HepG2 (cell line): Measurements from ENCODE around the gene SLC35D2. TPM values are rescaled to one million over a fixed set of nuclear protein-coding genes. Genes with fewer than 3 reads are reported as not detected.
A peak's percentile ranks its signal among the peaks of the same experiment; 100 is the strongest.

Experiments used
- ATM ChIP-seq: fragments of 450-650 bp; IDR thresholded peaks from 2 replicates; pipeline ENCODE4 v1.7.1; 2017; ENCODE audit warnings: mild to moderate bottlenecking, borderline replicate concordance
- GABPA ChIP-seq, 2 experiments: IDR thresholded peaks; 2 replicates each; pipeline ENCODE4 v1.6.1; 2011 to 2016; ENCODE audit warnings: low read depth in 2 of 2, low read length in 1 of 2, missing biosample characterization in 1 of 2, missing genetic modification characterization in 1 of 2
- KLF16 ChIP-seq, 2 experiments: sonication (generic) in 1 of 2; formaldehyde crosslinking in 1 of 2; IDR thresholded peaks; 2 replicates each; pipeline versions ENCODE4 v1.6.1 to v1.8.0; 2016 to 2023; ENCODE audit warnings: missing genetic modification reagents in 2 of 2, missing compliant biosample characterization in 1 of 2
- MAZ ChIP-seq, 2 experiments: sonication (generic) in 1 of 2; formaldehyde crosslinking in 1 of 2; IDR thresholded peaks; 2 replicates each; pipeline versions ENCODE4 v1.5.0 to v1.6.1; 2012 to 2020; ENCODE audit warnings: low read depth in 2 of 2, mild to moderate bottlenecking in 2 of 2, borderline replicate concordance in 1 of 2, improper control_type of control experiment in 1 of 2, low read length in 1 of 2, missing genetic modification reagents in 1 of 2, moderate library complexity in 1 of 2
- MIXL1 ChIP-seq: IDR thresholded peaks from 2 replicates; pipeline ENCODE4 v1.6.1; 2016
- NCOR1 ChIP-seq: fragments of 200-600 bp; sonication (generic); IDR thresholded peaks from 2 replicates; pipeline ENCODE4 v1.7.0; 2017; ENCODE audit warnings: antibody characterized with exemption, low read length, borderline replicate concordance
- RCOR2 ChIP-seq: IDR thresholded peaks from 2 replicates; pipeline ENCODE4 v1.6.1; 2016; ENCODE audit warnings: missing biosample characterization, missing genetic modification reagents
- SETDB1 ChIP-seq: sonication (generic); formaldehyde crosslinking; IDR thresholded peaks from 2 replicates; pipeline ENCODE4 v1.5.1; 2020; ENCODE audit warnings: missing genetic modification reagents, mild to moderate bottlenecking, borderline replicate concordance
- SIN3A ChIP-seq: IDR thresholded peaks from 2 replicates; pipeline ENCODE4 v1.6.1; 2011; ENCODE audit warnings: low read depth, mild to moderate bottlenecking, control low read depth, low read length, borderline replicate concordance
- SP1 ChIP-seq, 2 experiments: fragments of 450-650 bp in 1 of 2; sonication (generic) in 1 of 2; formaldehyde crosslinking in 1 of 2; IDR thresholded peaks; 2 replicates each; pipeline versions ENCODE4 v1.4.0 to v1.6.1; 2016 to 2020; ENCODE audit warnings: missing genetic modification reagents in 1 of 2
- SP5 ChIP-seq: IDR thresholded peaks from 2 replicates; pipeline ENCODE4 v1.6.1; 2016; ENCODE audit warnings: low read depth, borderline replicate concordance
- TCF12 ChIP-seq, 2 experiments: fragments of 450-650 bp in 1 of 2; sonication (generic) in 1 of 2; formaldehyde crosslinking in 1 of 2; IDR thresholded peaks; 2 replicates each; pipeline versions ENCODE4 v1.6.1 to v1.8.0; 2017 to 2022; ENCODE audit warnings: antibody characterized with exemption in 1 of 2, mild to moderate bottlenecking in 1 of 2, missing genetic modification reagents in 1 of 2, moderate library complexity in 1 of 2
- ZNF30 ChIP-seq: sonication (generic); formaldehyde crosslinking; IDR thresholded peaks from 2 replicates; pipeline ENCODE4 v1.5.0; 2020; ENCODE audit warnings: mild to moderate bottlenecking, missing genetic modification reagents
- ZNF563 ChIP-seq: sonication (generic); formaldehyde crosslinking; IDR thresholded peaks from 2 replicates; pipeline ENCODE4 v1.8.0; 2022; ENCODE audit warnings: mild to moderate bottlenecking, moderate library complexity, missing genetic modification reagents
- ZNF564 ChIP-seq: sonication (generic); formaldehyde crosslinking; IDR thresholded peaks from 2 replicates; pipeline ENCODE4 v1.8.1; 2023; ENCODE audit warnings: mild to moderate bottlenecking, missing genetic modification reagents
- ZNF879 ChIP-seq: sonication (generic); formaldehyde crosslinking; IDR thresholded peaks from 2 replicates; pipeline ENCODE4 v1.8.1; 2023; ENCODE audit warnings: missing genetic modification reagents
- ZSCAN31 ChIP-seq: sonication (generic); formaldehyde crosslinking; IDR thresholded peaks from 2 replicates; pipeline ENCODE4 v1.5.0; 2020; ENCODE audit warnings: low read depth, mild to moderate bottlenecking, missing genetic modification reagents
- polyA plus RNA-seq, 8 experiments: library from polyadenylated mRNA; depleted of rRNA in 3 of 8; stranded (reverse) in 7 of 8; unstranded in 1 of 8; fragments of >200 nt; fragmentation: Illumina TruSeq in 4 of 8; extraction: Trizol in 4 of 8; gene quantifications; 2 replicates each; pipeline versions ENCODE4 v1.2.1 to v1.2.3, GENCODE V29; 2011 to 2016; ENCODE audit warnings: low read depth in 4 of 8, missing spikeins in 1 of 8, mixed read lengths in 1 of 8; ENCODE audit not compliant: insufficient read depth in 1 of 8
- total RNA-seq, 5 experiments: library from RNA; depleted of rRNA; stranded (reverse); fragments of >200 nt; fragmentation: Illumina TruSeq; extraction: Trizol; gene quantifications; 2 replicates each; pipeline ENCODE4 v1.2.3, GENCODE V29; 2016; ENCODE audit warnings: low read depth in 1 of 5
- TF ChIP-seq, protein P1 (sequence below): sonication (generic); formaldehyde crosslinking; IDR thresholded peaks from 2 replicates; pipeline ENCODE4 v1.9.0; 2021; ENCODE audit warnings: missing genetic modification reagents, borderline replicate concordance

SLC35D2 gene
- total and polyA plus RNA-seq, 2 of the 13 experiments (the other 11 are each of a cell fraction or from before 2014, with no cell fraction given), result 96.2 to 103 TPM

DNA sequence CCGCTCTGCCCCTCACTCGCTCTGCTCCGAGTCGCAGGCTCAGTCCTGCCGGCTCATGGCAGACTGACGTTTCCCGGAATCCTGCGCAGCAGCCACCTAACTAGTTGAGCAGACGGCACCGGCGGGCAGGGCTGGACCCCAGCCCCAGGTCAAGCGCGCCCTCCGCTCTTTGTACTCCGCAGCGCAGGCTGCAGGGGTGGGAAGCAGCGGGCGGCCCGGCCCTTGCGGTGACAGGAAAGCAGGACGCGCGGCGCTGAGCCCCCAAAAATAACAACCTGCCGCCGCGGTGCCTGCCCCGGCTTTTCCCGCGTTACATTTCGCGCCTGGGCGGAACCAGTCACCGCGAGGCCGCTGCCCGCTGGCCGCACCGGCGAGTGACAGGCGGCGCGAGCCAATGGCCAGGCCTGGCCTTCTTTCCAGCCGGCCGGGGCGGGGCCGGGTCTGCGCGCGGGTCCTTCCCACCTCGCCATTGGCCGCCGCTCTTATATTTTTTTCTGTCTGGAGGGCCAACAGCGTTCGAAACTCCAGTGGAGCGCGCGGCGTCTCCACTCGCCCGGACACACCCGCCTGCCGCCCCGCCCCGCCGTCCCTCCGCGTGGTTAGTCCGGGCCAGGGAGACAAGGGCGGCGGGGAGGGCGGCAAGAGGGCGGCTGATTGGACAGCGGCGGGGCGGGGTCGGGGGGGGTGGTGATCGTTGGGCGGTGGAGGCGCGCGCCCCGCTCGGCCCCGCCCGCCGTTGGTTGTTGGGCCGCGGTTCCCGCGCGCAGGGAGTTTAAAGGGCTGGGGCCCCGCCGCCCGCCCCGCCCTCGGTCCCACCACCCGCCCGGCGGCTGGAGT is 34.8 kb upstream of the SLC35D2 start, which contains the start of gene ZNF367 (continued):
- no peak for TF ChIP-seq ZNF879 (CRISPR knock-in tag)
- no peak for TF ChIP-seq ATM
- no peak for TF ChIP-seq TCF12 (IDR thresholded peaks at IDR 0.05)
- TF ChIP-seq TCF12 (CRISPR knock-in tag; IDR thresholded peaks at IDR 0.05), result no peak
- peak; percentile 10; the same call in 1 of the 2 replicates for TF ChIP-seq ZNF563 (CRISPR knock-in tag)
- TF ChIP-seq MIXL1 (CRISPR knock-in tag), result 0 out of 2 replicates have a peak, but pooled peaks have one; percentile 7
- TF ChIP-seq, protein P1, sequence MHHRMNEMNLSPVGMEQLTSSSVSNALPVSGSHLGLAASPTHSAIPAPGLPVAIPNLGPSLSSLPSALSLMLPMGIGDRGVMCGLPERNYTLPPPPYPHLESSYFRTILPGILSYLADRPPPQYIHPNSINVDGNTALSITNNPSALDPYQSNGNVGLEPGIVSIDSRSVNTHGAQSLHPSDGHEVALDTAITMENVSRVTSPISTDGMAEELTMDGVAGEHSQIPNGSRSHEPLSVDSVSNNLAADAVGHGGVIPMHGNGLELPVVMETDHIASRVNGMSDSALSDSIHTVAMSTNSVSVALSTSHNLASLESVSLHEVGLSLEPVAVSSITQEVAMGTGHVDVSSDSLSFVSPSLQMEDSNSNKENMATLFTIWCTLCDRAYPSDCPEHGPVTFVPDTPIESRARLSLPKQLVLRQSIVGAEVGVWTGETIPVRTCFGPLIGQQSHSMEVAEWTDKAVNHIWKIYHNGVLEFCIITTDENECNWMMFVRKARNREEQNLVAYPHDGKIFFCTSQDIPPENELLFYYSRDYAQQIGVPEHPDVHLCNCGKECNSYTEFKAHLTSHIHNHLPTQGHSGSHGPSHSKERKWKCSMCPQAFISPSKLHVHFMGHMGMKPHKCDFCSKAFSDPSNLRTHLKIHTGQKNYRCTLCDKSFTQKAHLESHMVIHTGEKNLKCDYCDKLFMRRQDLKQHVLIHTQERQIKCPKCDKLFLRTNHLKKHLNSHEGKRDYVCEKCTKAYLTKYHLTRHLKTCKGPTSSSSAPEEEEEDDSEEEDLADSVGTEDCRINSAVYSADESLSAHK (CRISPR knock-in tag), result no peak
- no peak for TF ChIP-seq RCOR2
- TF ChIP-seq MAZ (IDR thresholded peaks at IDR 0.05; ENCODE audit: borderline replicate concordance, low read depth, low read length), result peak; percentile 88
- no peak; the same call in 1 of the 2 replicates for TF ChIP-seq MAZ (CRISPR knock-in tag; IDR thresholded peaks at IDR 0.05; ENCODE audit: low read depth)
- no peak; the same call in 1 of the 2 replicates for TF ChIP-seq NCOR1
- TF ChIP-seq ZSCAN31 (CRISPR knock-in tag), result no peak; the same call in 1 of the 2 replicates
- peak; percentile 91 for TF ChIP-seq ZNF30 (CRISPR knock-in tag)
- TF ChIP-seq GABPA (IDR thresholded peaks at IDR 0.05; ENCODE audit: low read depth, low read length), result no peak
- TF ChIP-seq GABPA (CRISPR knock-in tag; IDR thresholded peaks at IDR 0.05; ENCODE audit: low read depth), result no peak
- no peak for TF ChIP-seq SP1 (IDR thresholded peaks at IDR 0.05)
- peak; percentile 80 for TF ChIP-seq SP1 (CRISPR knock-in tag; IDR thresholded peaks at IDR 0.05)
- TF ChIP-seq SETDB1 (CRISPR knock-in tag), result no peak
- peak; percentile 92; the same call in 1 of the 2 replicates for TF ChIP-seq SIN3A
- TF ChIP-seq KLF16 (CRISPR knock-in tag; IDR thresholded peaks at IDR 0.05), result peak in 1 of 2 experiments; percentile 50; a peak in 1 of 4 replicates
- peak; percentile 64 for TF ChIP-seq SP5 (CRISPR knock-in tag)
- peak; percentile 75; the same call in 1 of the 2 replicates for TF ChIP-seq ZNF564 (CRISPR knock-in tag)
